ENCODE results near the gene PPP2R5E.
A peak's percentile ranks its signal among the peaks of the same experiment; 100 is the strongest.

Gene PPP2R5E

DNA sequence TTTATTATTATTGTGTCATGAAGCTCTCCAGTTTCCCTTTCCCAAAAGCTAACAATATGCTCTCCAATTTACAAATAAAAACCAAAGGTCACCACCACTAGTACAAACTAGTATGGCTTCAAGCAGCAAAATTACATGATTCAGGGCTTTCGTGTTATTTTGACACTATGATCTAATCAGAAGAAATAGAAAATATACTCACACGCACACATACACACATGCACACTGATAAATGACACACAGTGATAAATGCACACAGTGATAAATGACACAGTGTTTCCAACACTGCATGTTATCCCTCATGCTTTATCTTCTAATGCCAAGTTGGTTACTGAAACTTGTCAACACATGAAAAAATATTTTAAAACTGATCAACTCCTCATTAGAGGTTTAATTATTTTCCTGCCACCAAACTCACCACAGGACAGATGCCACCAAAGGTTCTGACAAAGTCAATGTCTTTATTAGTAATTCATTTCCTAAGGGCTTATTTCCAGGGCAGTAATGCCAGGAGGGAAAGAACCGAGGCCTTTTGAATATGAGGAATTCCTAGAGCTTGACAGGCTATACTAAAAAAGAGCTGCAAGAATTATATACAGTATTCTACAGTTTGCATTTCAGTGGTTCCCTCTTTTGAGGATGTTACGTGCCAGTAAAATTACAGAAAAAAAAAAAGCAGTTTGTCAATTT, 82.4 kb downstream of the PPP2R5E start:
- TF ChIP-seq, protein P1, sequence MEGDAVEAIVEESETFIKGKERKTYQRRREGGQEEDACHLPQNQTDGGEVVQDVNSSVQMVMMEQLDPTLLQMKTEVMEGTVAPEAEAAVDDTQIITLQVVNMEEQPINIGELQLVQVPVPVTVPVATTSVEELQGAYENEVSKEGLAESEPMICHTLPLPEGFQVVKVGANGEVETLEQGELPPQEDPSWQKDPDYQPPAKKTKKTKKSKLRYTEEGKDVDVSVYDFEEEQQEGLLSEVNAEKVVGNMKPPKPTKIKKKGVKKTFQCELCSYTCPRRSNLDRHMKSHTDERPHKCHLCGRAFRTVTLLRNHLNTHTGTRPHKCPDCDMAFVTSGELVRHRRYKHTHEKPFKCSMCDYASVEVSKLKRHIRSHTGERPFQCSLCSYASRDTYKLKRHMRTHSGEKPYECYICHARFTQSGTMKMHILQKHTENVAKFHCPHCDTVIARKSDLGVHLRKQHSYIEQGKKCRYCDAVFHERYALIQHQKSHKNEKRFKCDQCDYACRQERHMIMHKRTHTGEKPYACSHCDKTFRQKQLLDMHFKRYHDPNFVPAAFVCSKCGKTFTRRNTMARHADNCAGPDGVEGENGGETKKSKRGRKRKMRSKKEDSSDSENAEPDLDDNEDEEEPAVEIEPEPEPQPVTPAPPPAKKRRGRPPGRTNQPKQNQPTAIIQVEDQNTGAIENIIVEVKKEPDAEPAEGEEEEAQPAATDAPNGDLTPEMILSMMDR (IDR thresholded peaks at IDR 0.05; ENCODE audit: insufficient read depth, missing control alignments): no peak
- DNase-seq (ENCODE audit: insufficient read length, low spot score): no peak

DNA sequence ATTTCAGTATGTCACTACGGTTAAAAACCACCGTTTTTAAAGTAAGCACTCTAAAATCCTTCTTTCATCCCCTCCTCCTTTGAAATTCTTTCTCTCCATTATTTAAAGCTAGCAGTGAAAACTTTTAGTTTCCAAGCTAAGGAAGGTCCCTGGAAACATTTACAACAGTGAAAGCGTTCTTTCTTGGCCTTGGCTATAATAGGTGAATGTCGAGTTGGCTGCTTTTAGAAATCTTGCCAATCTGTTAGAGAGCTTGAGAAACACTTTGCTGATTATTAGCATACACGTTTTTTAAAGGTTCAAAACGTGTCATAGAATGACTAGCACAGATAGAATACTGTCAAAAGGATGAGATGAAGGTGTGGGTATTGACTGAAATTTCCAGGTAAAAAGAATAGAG, 83.4 kb downstream of the PPP2R5E start:
- TF ChIP-seq, protein P1 (IDR thresholded peaks at IDR 0.05; ENCODE audit: insufficient read depth, missing control alignments): no peak
- no peak for DNase-seq (ENCODE audit: insufficient read length, low spot score)
- no peak for FAIRE-seq

More for the DNA sequence above, 82.4 kb downstream of the PPP2R5E start:
- peak; percentile 46 for FAIRE-seq

DNA sequence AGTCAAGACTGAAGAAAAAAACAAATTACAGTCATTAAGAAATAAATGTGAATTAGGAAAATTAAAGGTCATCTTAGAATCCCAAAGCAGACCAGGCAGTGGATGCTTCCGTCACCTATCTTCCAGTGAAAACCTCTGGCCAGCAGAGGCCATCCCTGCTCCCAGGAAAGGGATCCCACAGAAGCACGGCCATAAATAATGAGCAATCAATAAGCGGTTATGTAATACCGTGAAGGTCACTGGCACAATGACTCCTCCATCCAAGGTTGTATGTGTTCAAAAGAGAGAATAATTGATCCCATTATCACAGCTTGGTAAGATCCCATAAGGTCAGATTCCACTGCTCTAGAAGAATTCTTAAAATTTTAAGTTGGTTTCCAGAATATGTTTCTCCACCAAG, 85.7 kb downstream of the PPP2R5E start:
- FAIRE-seq: no peak
- TF ChIP-seq, protein P1 (IDR thresholded peaks at IDR 0.05; ENCODE audit: insufficient read depth, missing control alignments): no peak
- DNase-seq (ENCODE audit: insufficient read length, low spot score): no peak

DNA sequence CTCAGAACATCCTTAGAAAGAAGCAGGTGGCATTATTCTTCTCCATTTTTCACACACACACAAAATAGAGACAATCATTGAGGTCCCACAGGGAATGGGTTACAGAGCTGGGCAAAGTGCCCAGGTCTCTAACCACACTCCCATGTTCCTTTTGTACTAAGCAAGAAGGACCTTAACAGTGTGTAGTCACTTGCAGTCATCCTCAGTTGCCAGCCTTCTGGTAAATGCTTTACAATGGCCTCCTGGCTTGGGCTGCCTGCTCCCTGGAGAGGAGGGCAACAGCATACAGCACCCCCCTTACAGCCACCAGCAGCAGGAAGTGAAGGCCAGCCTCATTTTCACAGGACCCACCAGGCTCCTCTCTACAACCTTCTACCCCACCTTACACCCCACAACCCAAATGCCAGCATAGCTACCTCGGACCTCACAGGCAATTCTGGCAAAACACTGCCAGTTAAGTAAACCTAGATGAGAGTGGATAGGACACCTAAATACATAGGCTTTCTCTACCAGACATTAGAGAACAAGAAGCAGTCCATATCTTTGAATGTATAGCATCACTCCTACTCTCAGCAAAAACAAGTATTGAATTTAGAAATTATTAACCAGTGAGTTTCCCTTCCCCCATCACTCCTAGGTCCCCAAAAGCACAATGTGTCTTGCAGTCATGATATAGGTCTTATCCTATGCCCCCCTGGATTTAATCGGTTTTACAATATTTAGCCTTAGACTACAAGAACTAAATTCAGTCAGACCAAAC, 88.1 kb downstream of the PPP2R5E start:
- TF ChIP-seq, protein P1 (IDR thresholded peaks at IDR 0.05; ENCODE audit: insufficient read depth, missing control alignments): no peak
- no peak for DNase-seq (ENCODE audit: insufficient read length, low spot score)
- peak; percentile 67 for FAIRE-seq

DNA sequence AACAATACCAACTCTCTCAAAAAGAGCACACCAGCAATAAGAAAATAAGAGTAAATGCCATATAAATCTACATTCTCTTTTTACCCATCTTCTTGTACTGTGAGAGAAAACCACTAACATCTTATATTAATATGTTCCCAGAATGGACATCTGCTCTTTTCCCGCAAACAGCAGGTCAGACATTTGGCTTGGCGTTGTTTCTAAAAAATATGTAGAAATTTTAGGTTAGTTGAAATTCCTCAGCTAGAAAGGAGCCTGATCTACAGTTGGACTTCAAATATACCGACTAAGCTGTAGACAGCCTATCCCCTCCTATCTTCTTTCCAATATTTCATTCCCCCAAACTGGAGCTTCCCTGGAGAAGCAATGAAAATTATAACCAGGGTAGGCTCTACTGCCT, 88.7 kb downstream of the PPP2R5E start:
- FAIRE-seq (no peak), DNase-seq (ENCODE audit: insufficient read length, low spot score) (no peak)
- TF ChIP-seq, protein P1 (IDR thresholded peaks at IDR 0.05; ENCODE audit: insufficient read depth, missing control alignments): no peak

DNA sequence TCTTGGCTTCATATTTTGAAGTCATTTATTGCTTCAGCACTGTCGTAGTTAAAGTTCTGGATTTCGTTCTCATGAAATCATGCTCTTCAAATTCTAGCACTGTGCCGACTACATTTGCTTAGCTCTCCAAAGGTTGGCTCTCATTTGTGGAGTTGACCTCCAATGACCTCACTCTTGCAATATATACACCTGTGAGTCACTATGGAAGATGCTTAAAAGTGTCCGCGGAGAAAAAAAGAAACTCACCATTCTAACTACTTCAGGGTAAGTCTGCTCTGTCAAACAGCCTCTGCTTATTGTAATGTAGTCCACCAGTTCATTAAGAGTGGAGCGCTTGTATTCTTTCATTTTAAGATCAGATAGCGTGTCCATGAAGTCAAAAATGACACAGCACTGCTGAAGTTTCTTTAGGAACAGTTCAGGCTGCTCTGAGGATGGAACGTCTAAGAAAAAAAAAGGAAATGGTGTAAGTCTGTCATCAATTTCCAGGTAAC, 89.7 kb downstream of the PPP2R5E start:
- TF ChIP-seq, protein P1 (IDR thresholded peaks at IDR 0.05; ENCODE audit: insufficient read depth, missing control alignments): no peak
- no peak for FAIRE-seq
- no peak for DNase-seq (ENCODE audit: insufficient read length, low spot score)

DNA sequence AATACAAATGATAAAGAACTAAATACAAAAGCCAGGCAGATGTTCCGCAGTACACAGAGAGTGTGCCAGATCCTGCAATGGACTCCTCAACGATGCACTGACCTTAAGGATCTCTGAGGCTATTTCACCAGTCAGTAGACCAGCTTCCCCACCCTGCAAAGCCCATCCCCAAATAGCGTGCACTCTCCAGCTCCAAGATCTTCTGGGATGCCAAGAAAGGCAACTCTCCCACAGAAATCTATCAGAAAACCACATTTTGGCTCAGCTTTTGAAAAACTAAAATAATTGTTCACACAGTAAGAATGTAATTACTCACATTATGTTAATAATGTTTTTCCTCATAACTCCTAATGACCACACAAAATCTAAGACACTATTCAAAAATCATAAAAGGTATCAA, 90.4 kb downstream of the PPP2R5E start:
- FAIRE-seq (peak; percentile 11), DNase-seq (ENCODE audit: insufficient read length, low spot score) (no peak)
- TF ChIP-seq, protein P1 (IDR thresholded peaks at IDR 0.05; ENCODE audit: insufficient read depth, missing control alignments): no peak

All from D721Med (cell line).